Measurements from ENCODE around the gene ACAA2. TPM values are rescaled to one million over a fixed set of nuclear protein-coding genes. Genes with fewer than 3 reads are reported as not detected.

ACAA2 gene
- total and polyA plus RNA-seq, 8 donors = 23.3 to 122 (median 36.0) TPM

GRCh38 chr18:49859725-49860124 is 46.4 kb upstream of the ACAA2 start:
- H3K27me3 ChIP-seq = no peaks in the 10 kb centered on the region
- whole genome bisulfite sequencing, 5 donors = 37 to 57% (median 48%) methylated on average over 9 to 12 of the region's 12 CpGs
- TF ChIP-seq EP300 (IDR thresholded peaks at IDR 0.05) = no peak
- TF ChIP-seq POLR2A (IDR thresholded peaks at IDR 0.05) = no peak
- no peak for TF ChIP-seq CTCF (IDR thresholded peaks at IDR 0.05)
- no peak for TF ChIP-seq POLR2AphosphoS5 (IDR thresholded peaks at IDR 0.05)
- peaks cover 0 to 23% (median 17%) of the 10 kb centered on the region in 4 donors for H3K4me1 ChIP-seq
- peak; percentile 59 to 69 for DNase-seq
- intact Hi-C loops (cut with DNase I; ENCODE audit: low total_unique reads) = loop anchor here (5.0 kb wide), 1 partner anchor 347 kb away; no protein-coding TSS in a partner anchor
- H3K4me3 ChIP-seq = no peak overlapping the region
- peak overlapping the region; percentile 65 to 89 (median 75) for H3K27ac ChIP-seq
- no peaks in the 10 kb centered on the region for H3K36me3 ChIP-seq
- H3K9me3 ChIP-seq = no peaks in the 10 kb centered on the region

- Histone ChIP-seq H3K27me3 (no peaks in the 10 kb centered on the region), H3K27ac (peak overlapping the region; percentile 65 to 89 (median 82)), H3K9me3 (no peaks in the 10 kb centered on the region), H3K4me3 (no peak overlapping the region), H3K4me1 (peaks cover 0 to 23% (median 17%) of the 10 kb centered on the region in 4 donors), H3K36me3 (no peaks in the 10 kb centered on the region)
- DNase-seq = peak; percentile 78 to 85
- intact Hi-C loops (cut with DNase I; ENCODE audit: low total_unique reads) = no loop called here
- no peak for TF ChIP-seq EP300 (IDR thresholded peaks at IDR 0.05)
- peak in 1 of 3 donors; percentile 43 for TF ChIP-seq POLR2AphosphoS5 (IDR thresholded peaks at IDR 0.05)
- TF ChIP-seq CTCF (IDR thresholded peaks at IDR 0.05) = no peak
- 24 to 43% (median 33%) methylated on average over 6 of the region's 6 CpGs for WGBS, 5 donors
These were observed 45.7 kb upstream of the ACAA2 start for GRCh38 chr18:49859021-49859359.

GRCh38 chr18:49858309-49859020 is 45.1 kb upstream of the ACAA2 start:
- Histone ChIP-seq H3K27ac (peak overlapping the region; percentile 65 to 89 (median 82)), H3K36me3 (no peaks in the 10 kb centered on the region), H3K4me3 (no peak overlapping the region), H3K4me1 (peaks cover 0 to 23% (median 17%) of the 10 kb centered on the region in 4 donors), H3K27me3 (no peaks in the 10 kb centered on the region), H3K9me3 (no peaks in the 10 kb centered on the region)
- peak in 5 of 7 experiments; percentile 52 to 92 (median 78) for TF ChIP-seq CTCF (IDR thresholded peaks at IDR 0.05)
- TF ChIP-seq POLR2A (IDR thresholded peaks at IDR 0.05) = no peak
- TF ChIP-seq POLR2AphosphoS5 (IDR thresholded peaks at IDR 0.05) = peak in 2 of 3 donors; percentile 35 to 56
- no peak for TF ChIP-seq EP300 (IDR thresholded peaks at IDR 0.05)
- DNase-seq = peak; percentile 77 to 90
- 24 to 47% (median 29%) methylated on average over 11 of the region's 11 CpGs for WGBS, 5 donors
- intact Hi-C loops (cut with DNase I; ENCODE audit: low total_unique reads) = no loop called here

- H3K27me3 ChIP-seq = no peaks in the 10 kb centered on the region
- H3K36me3 ChIP-seq = no peaks in the 10 kb centered on the region
- H3K4me1 ChIP-seq = peaks cover 0 to 23% (median 15%) of the 10 kb centered on the region in 4 donors
- H3K27ac ChIP-seq = peak overlapping the region; percentile 65 to 89 (median 82)
- H3K9me3 ChIP-seq = no peaks in the 10 kb centered on the region
- WGBS, 5 donors = 63 to 83% (median 66%) methylated on average over 2 to 3 of the region's 3 CpGs
- H3K4me3 ChIP-seq = no peak overlapping the region
- intact Hi-C loops (cut with DNase I; ENCODE audit: low total_unique reads) = no loop called here
- no peak for DNase-seq
- TF ChIP-seq CTCF (IDR thresholded peaks at IDR 0.05) = no peak
- no peak for TF ChIP-seq POLR2AphosphoS5 (IDR thresholded peaks at IDR 0.05)
- no peak for TF ChIP-seq POLR2A (IDR thresholded peaks at IDR 0.05)
- no peak for TF ChIP-seq EP300 (IDR thresholded peaks at IDR 0.05)
These were observed 44.4 kb upstream of the ACAA2 start for GRCh38 chr18:49857708-49858107.
